Effector CD4-positive, alpha-beta T cell (primary cell): Measurements from ENCODE around the gene YKT6.

Source experiments
- DNase-seq: peaks from one replicate; pipeline ENCODE4 v3.0.0-alpha.2; 2020

The YKT6 gene

GRCh38 chr7:44263326-44264082, 62.7 kb downstream of the YKT6 start:
- no peak for DNase-seq
